ENCODE measurements around the gene UGGT2.

DNA sequence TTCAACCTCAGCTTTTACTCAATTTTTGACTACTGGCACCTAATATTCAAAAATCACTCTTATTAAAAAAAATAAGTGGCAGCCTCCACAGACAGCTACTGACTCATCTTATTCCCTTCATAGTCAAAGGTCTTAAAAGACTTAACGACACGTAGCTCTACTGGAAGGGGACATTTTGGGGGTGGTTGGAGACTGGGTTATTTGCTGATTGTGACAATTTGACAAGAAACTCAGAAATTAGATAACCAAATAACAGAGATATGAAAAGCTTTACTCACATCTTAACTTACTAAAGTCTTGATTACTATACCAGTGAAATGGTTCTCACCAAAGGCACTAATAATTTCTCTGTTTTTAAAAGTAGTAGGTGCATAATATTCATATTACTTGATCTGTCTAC is 25.7 kb downstream of the UGGT2 start:
- TF ChIP-seq, protein P1, sequence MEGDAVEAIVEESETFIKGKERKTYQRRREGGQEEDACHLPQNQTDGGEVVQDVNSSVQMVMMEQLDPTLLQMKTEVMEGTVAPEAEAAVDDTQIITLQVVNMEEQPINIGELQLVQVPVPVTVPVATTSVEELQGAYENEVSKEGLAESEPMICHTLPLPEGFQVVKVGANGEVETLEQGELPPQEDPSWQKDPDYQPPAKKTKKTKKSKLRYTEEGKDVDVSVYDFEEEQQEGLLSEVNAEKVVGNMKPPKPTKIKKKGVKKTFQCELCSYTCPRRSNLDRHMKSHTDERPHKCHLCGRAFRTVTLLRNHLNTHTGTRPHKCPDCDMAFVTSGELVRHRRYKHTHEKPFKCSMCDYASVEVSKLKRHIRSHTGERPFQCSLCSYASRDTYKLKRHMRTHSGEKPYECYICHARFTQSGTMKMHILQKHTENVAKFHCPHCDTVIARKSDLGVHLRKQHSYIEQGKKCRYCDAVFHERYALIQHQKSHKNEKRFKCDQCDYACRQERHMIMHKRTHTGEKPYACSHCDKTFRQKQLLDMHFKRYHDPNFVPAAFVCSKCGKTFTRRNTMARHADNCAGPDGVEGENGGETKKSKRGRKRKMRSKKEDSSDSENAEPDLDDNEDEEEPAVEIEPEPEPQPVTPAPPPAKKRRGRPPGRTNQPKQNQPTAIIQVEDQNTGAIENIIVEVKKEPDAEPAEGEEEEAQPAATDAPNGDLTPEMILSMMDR (IDR thresholded peaks at IDR 0.05): no peak
- no peak for TF ChIP-seq EZH2 (IDR thresholded peaks at IDR 0.05; ENCODE audit: borderline replicate concordance, insufficient read depth, low read depth, low read length, poor library complexity, severe bottlenecking)
